ENCODE results near the gene ARMC8.

Gene ARMC8

DNA sequence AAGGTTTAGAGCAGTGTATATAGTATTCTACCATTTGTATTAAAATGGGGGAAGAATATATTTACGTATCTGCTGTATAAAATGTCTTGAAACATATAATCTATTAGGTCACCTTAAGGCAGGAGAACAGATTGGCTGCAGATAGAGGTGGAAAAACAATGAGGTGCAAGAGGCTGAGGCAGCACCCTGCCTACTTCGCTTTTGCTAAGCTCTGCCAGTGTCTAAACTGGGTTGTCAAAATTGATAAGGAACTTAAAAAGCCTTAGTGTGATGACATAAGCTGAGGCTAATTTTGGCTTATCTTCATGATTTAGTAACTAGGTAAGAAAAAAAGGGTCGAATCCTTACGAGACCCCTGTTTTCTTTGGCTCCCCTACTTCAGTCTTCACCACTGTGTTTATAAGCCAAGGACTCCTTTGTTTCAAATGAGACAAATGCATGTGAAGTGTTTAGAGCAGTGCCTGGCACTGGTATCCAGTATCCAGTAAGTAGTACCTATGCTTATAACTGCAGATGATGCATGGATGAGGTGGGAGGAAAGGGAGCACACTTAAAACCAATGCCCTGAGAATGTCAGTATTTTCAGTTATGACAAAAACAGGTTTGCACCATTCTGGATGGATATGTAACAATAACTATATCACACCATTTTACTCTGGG is 45.7 kb downstream of the ARMC8 start:
- TF ChIP-seq, protein P1, sequence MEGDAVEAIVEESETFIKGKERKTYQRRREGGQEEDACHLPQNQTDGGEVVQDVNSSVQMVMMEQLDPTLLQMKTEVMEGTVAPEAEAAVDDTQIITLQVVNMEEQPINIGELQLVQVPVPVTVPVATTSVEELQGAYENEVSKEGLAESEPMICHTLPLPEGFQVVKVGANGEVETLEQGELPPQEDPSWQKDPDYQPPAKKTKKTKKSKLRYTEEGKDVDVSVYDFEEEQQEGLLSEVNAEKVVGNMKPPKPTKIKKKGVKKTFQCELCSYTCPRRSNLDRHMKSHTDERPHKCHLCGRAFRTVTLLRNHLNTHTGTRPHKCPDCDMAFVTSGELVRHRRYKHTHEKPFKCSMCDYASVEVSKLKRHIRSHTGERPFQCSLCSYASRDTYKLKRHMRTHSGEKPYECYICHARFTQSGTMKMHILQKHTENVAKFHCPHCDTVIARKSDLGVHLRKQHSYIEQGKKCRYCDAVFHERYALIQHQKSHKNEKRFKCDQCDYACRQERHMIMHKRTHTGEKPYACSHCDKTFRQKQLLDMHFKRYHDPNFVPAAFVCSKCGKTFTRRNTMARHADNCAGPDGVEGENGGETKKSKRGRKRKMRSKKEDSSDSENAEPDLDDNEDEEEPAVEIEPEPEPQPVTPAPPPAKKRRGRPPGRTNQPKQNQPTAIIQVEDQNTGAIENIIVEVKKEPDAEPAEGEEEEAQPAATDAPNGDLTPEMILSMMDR (IDR thresholded peaks at IDR 0.05; ENCODE audit: low read depth, low read length) = no peak

GRCh38 chr3:138234401-138235179 is 47.5 kb downstream of the ARMC8 start:
- Histone ChIP-seq H3K36me3 (peaks cover 47% of the 10 kb centered on the region), H3K27me3 (no peaks in the 10 kb centered on the region), H3K9me3 (no peaks in the 10 kb centered on the region), H3K4me1 (no peaks in the 10 kb centered on the region), H3K4me3 (ENCODE audit: low read depth, low read length) (no peak overlapping the region)
- TF ChIP-seq, protein P1 (IDR thresholded peaks at IDR 0.05; ENCODE audit: low read depth, low read length) = no peak
- DNase-seq = no peak

More for the DNA sequence above, 45.7 kb downstream of the ARMC8 start:
- H3K4me1 ChIP-seq = no peaks in the 10 kb centered on the region
- no peak overlapping the region for H3K4me3 ChIP-seq (ENCODE audit: low read depth, low read length)
- DNase-seq = no peak
- H3K9me3 ChIP-seq = no peaks in the 10 kb centered on the region
- no peaks in the 10 kb centered on the region for H3K27me3 ChIP-seq
- H3K36me3 ChIP-seq = peaks cover 38% of the 10 kb centered on the region

GRCh38 chr3:138238711-138239110 is 51.6 kb downstream of the ARMC8 start:
- Histone ChIP-seq H3K27me3 (no peaks in the 10 kb centered on the region), H3K36me3 (peaks cover 46% of the 10 kb centered on the region), H3K4me3 (ENCODE audit: low read depth, low read length) (no peak overlapping the region), H3K4me1 (no peaks in the 10 kb centered on the region), H3K9me3 (no peaks in the 10 kb centered on the region)
- no peak for DNase-seq
- TF ChIP-seq, protein P1 (IDR thresholded peaks at IDR 0.05; ENCODE audit: low read depth, low read length) = no peak

DNA sequence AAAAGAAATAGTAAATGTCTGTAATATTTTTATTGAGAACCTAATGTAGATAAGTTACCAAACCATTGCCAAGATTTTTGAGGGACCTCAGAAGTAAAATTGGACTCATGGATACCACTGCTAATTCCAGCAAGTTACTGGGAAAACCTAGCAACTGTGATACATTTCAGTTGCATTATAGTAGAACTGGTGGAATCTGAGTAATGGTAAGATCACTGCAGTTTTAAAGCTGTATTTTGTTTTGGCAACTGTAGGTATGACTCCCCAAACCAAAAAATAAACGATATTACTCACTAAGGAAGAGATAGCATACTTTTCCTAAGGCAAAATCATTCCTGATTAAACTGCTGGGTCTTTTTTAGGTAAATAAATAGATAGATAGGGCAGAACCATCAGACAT is 54.0 kb downstream of the ARMC8 start:
- no peaks in the 10 kb centered on the region for H3K9me3 ChIP-seq
- H3K36me3 ChIP-seq = peaks cover 56% of the 10 kb centered on the region
- no peak for DNase-seq
- H3K4me3 ChIP-seq (ENCODE audit: low read depth, low read length) = no peak overlapping the region
- TF ChIP-seq, protein P1 (IDR thresholded peaks at IDR 0.05; ENCODE audit: low read depth, low read length) = no peak
- no peaks in the 10 kb centered on the region for H3K27me3 ChIP-seq
- H3K4me1 ChIP-seq = no peaks in the 10 kb centered on the region

GRCh38 chr3:138241676-138242075 is 54.6 kb downstream of the ARMC8 start:
- Histone ChIP-seq H3K36me3 (peaks cover 49% of the 10 kb centered on the region), H3K9me3 (no peaks in the 10 kb centered on the region), H3K4me1 (no peaks in the 10 kb centered on the region), H3K27me3 (no peaks in the 10 kb centered on the region), H3K4me3 (ENCODE audit: low read depth, low read length) (no peak overlapping the region)
- DNase-seq = no peak
- TF ChIP-seq, protein P1 (IDR thresholded peaks at IDR 0.05; ENCODE audit: low read depth, low read length) = no peak

DNA sequence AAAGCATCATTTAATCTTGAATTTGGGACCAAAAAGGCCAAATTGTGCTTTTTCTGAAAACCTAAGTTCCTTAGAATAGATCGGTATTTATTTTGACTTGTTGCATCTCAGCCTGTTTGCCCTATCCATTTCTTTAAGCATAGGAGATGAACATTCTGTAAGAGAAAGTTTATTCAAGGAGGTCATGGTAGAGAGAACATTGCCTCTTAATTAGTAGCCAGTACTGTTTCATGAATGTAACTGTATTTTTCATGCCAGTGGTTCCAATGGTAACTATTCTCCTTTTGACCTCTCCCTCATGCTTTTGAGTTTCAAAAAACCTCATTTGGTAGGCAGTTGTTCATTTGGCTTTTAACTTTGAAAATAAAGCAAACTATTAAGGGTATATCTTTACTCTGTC is 55.4 kb downstream of the ARMC8 start:
- H3K36me3 ChIP-seq = peaks cover 46% of the 10 kb centered on the region

More for the DNA sequence above, 55.4 kb downstream of the ARMC8 start:
- Histone ChIP-seq H3K4me1 (no peaks in the 10 kb centered on the region), H3K27me3 (no peaks in the 10 kb centered on the region), H3K4me3 (ENCODE audit: low read depth, low read length) (no peak overlapping the region), H3K9me3 (no peaks in the 10 kb centered on the region)
- TF ChIP-seq, protein P1 (IDR thresholded peaks at IDR 0.05; ENCODE audit: low read depth, low read length) = no peak
- no peak for DNase-seq
